Endothelial cell of umbilical vein (primary cell): ENCODE results near the gene SCFD1. TPM values are rescaled to one million over a fixed set of nuclear protein-coding genes. Genes with fewer than 3 reads are reported as not detected.

ENCODE experiments used
- BruUV-seq: library from RNA; stranded (reverse); fragments of 400-500 nt; replicated peaks from 2 replicates; lab custom pipeline; 2021; lab: Mats Ljungman, UMichigan
- CTCF ChIA-PET: fragments of 300-600, 350-600 bp; sonication (Branson Sonifier 250); formaldehyde crosslinking; loops from one replicate; lab custom pipeline; 2021; ENCODE audit warnings: antibody characterized with exemption, inconsistent platforms; lab: Charles Lee
- POLR2A ChIA-PET: fragments of 300-600, 350-600 bp; sonication (Branson Sonifier 250); formaldehyde crosslinking; loops from one replicate; lab custom pipeline; 2021; ENCODE audit warnings: antibody characterized with exemption, inconsistent platforms; lab: Charles Lee
- DNase-seq: peaks from one replicate; pipeline ENCODE4 v3.0.0-alpha.2; 2011; ENCODE audit warnings: low read depth, low spot score
- FAIRE-seq: peaks from 2 replicates; lab custom pipeline; 2011; peaks lifted over from hg19 to GRCh38; lab: Jason Lieb, UNC
- H2AFZ ChIP-seq: 2 replicates; pipeline ENCODE4 v1.6.0; 2012; ENCODE audit warnings: low read depth, low read length, control low read depth, inconsistent platforms
- H3K27ac ChIP-seq: 2 replicates; pipeline ENCODE4 v1.5.1; 2011; ENCODE audit warnings: low read depth, mild to moderate bottlenecking, control low read depth, low read length, moderate library complexity; ENCODE audit not compliant: insufficient read depth
- H3K27me3 ChIP-seq, 2 experiments: 2 replicates each; pipeline versions ENCODE4 v1.6.0 to v1.6.1; 2011; ENCODE audit warnings: low read length in 2 of 2, mixed read lengths in 1 of 2; ENCODE audit not compliant: control insufficient read depth in 2 of 2, insufficient read depth in 2 of 2
- H3K36me3 ChIP-seq, 2 experiments: 2 replicates in 1 of 2; 3 replicates in 1 of 2; pipeline ENCODE4 v1.5.1; 2011; ENCODE audit warnings: low read length in 2 of 2, mild to moderate bottlenecking in 1 of 2, moderate library complexity in 1 of 2; ENCODE audit not compliant: control insufficient read depth in 2 of 2, insufficient read depth in 2 of 2; ENCODE audit errors: extremely low read depth in 1 of 2
- H3K4me1 ChIP-seq: 3 replicates; pipeline ENCODE4 v1.5.1; 2011; ENCODE audit warnings: mild to moderate bottlenecking, low read length; ENCODE audit not compliant: control insufficient read depth, insufficient read depth; ENCODE audit errors: extremely low read depth
- H3K4me2 ChIP-seq: 2 replicates; pipeline ENCODE4 v1.6.1; 2011; ENCODE audit warnings: low read length, control low read depth, mixed read lengths; ENCODE audit not compliant: insufficient read depth
- H3K4me3 ChIP-seq, 3 experiments: fragments of 200-600 bp in 1 of 3; sonication (generic), shearing (Covaris generic) in 1 of 3; replicated peaks in 1 of 3; 2 replicates each; pipeline ENCODE4 v1.5.1; 2011 to 2016; ENCODE audit warnings: control low read depth in 3 of 3, low read length in 3 of 3, mild to moderate bottlenecking in 2 of 3, inconsistent platforms in 1 of 3, low read depth in 1 of 3, moderate library complexity in 1 of 3; ENCODE audit not compliant: insufficient read depth in 1 of 3
- H3K79me2 ChIP-seq: 2 replicates; pipeline ENCODE4 v1.6.0; 2012; ENCODE audit warnings: low read length, inconsistent platforms; ENCODE audit not compliant: control insufficient read depth, insufficient read depth
- H3K9ac ChIP-seq: replicated peaks from 2 replicates; pipeline ENCODE3; 2011; ENCODE audit warnings: low read length, control low read depth; ENCODE audit not compliant: insufficient read depth; ENCODE audit errors: extremely low read depth
- H3K9me1 ChIP-seq: replicated peaks from 3 replicates; pipeline ENCODE4 v1.6.0; 2011; ENCODE audit warnings: mild to moderate bottlenecking, low read length; ENCODE audit not compliant: control insufficient read depth, insufficient read depth; ENCODE audit errors: extremely low read depth
- H3K9me3 ChIP-seq: replicated peaks from 2 replicates; pipeline ENCODE4 v1.5.1; 2012; ENCODE audit warnings: low read length, inconsistent platforms; ENCODE audit not compliant: control insufficient read depth, insufficient read depth
- H4K20me1 ChIP-seq: replicated peaks from 2 replicates; pipeline ENCODE3; 2011; ENCODE audit warnings: mild to moderate bottlenecking, low read length; ENCODE audit not compliant: control insufficient read depth, insufficient read depth; ENCODE audit errors: extremely low read depth
- EZH2 ChIP-seq: IDR thresholded peaks from 2 replicates; pipeline ENCODE4 v1.6.1; 2012; ENCODE audit warnings: borderline replicate concordance, low read depth, mild to moderate bottlenecking, moderate library complexity, low read length, inconsistent platforms; ENCODE audit not compliant: severe bottlenecking
- FOS ChIP-seq: IDR thresholded peaks from 2 replicates; pipeline ENCODE4 v1.6.1; 2011; ENCODE audit warnings: mild to moderate bottlenecking, low read length, moderate library complexity, borderline replicate concordance; ENCODE audit not compliant: insufficient read depth
- GATA2 ChIP-seq: IDR thresholded peaks from 2 replicates; pipeline ENCODE4 v1.7.0; 2011; ENCODE audit warnings: low read depth, mild to moderate bottlenecking, moderate library complexity, mixed read lengths, low read length; ENCODE audit not compliant: insufficient read length, insufficient read depth
- JUN ChIP-seq: IDR thresholded peaks from 2 replicates; pipeline ENCODE4 v1.6.1; 2011; ENCODE audit warnings: borderline replicate concordance, low read depth; ENCODE audit not compliant: insufficient read length, insufficient read depth
- MAX ChIP-seq: IDR thresholded peaks from 2 replicates; pipeline ENCODE4 v1.6.1; 2011; ENCODE audit not compliant: insufficient read depth, insufficient read length
- MYC ChIP-seq: IDR thresholded peaks from one replicate; pipeline ENCODE4 v1.6.1; 2011; ENCODE audit warnings: mild to moderate bottlenecking, low read depth, low read length
- POLR2A ChIP-seq: IDR thresholded peaks from 2 replicates; pipeline ENCODE4 v1.6.1; 2012; ENCODE audit warnings: low read depth, mild to moderate bottlenecking, control low read depth, low read length
- POLR2AphosphoS5 ChIP-seq: IDR thresholded peaks from 2 replicates; pipeline ENCODE4 v1.6.1; 2012; ENCODE audit warnings: low read depth, mild to moderate bottlenecking, control low read depth, low read length, moderate library complexity; ENCODE audit not compliant: insufficient read depth
- dilution Hi-C: fragments of 300-500 bp; cut with MboI; formaldehyde crosslinking; loops from one replicate; pipeline ENCODE4 v1.15.0; 2019; ENCODE audit warnings: low sequenced_read_pairs; ENCODE audit not compliant: extremely low pct_ligation_motif_present
- intact Hi-C: fragments of 100-400 bp; cut with micrococcal nuclease; formaldehyde crosslinking; loops from one replicate; pipeline ENCODE4 v1.10.0; 2022
- polyA plus RNA-seq, 4 experiments: library from polyadenylated mRNA; depleted of rRNA in 3 of 4; stranded (reverse) in 3 of 4; unstranded in 1 of 4; fragments of >200 nt; gene quantifications; 2 replicates each; pipeline versions ENCODE4 v1.2.1 to v1.2.3, GENCODE V29; 2011 to 2012; ENCODE audit warnings: missing spikeins in 1 of 4
- total RNA-seq: library from RNA; stranded (reverse); gene quantifications from 2 replicates; pipeline ENCODE4 v1.2.3, GENCODE V29; 2021

The SCFD1 gene
- total and polyA plus RNA-seq, 2 donors (not counting 3 experiments of a cell fraction or from before 2014, with no cell fraction given), result 21.3 to 59.9 TPM

GRCh38 chr14:30771595-30771994, 149.5 kb downstream of the SCFD1 start:
- dilution Hi-C loops, result no loop called here
- CTCF ChIA-PET, result no interaction called here
- intact Hi-C loops, result no loop called here

GRCh38 chr14:30779210-30779609, 157.1 kb downstream of the SCFD1 start:
- Histone ChIP-seq H3K79me2 (no peaks in the 10 kb centered on the region), H3K9me1 (no peaks in the 10 kb centered on the region), H4K20me1 (no peaks in the 10 kb centered on the region), H3K9ac (no peak overlapping the region), H3K4me2 (no peak overlapping the region), H3K27me3 (peaks cover 8% of the 10 kb centered on the region in 2 experiments), H3K36me3 (no peaks in the 10 kb centered on the region), H2AFZ (no peak overlapping the region), H3K4me3 (no peak overlapping the region), H3K27ac (no peak overlapping the region), H3K4me1 (no peaks in the 10 kb centered on the region), H3K9me3 (no peaks in the 10 kb centered on the region)
- POLR2A ChIA-PET, result no interaction called here
- CTCF ChIA-PET, result no interaction called here
- TF ChIP-seq MAX, result no peak
- TF ChIP-seq POLR2AphosphoS5, result no peak
- TF ChIP-seq POLR2A, result no peak
- TF ChIP-seq JUN, result no peak
- TF ChIP-seq MYC, result no peak
- FAIRE-seq (no peak), DNase-seq (no peak)
- BruUV-seq, result no TSS peak
- intact Hi-C loops (no loop called here), dilution Hi-C loops (no loop called here)

More at GRCh38 chr14:30771595-30771994, 149.5 kb downstream of the SCFD1 start:
- Histone ChIP-seq H3K4me2 (no peak overlapping the region), H3K36me3 (no peaks in the 10 kb centered on the region), H3K4me3 (no peak overlapping the region), H3K79me2 (no peaks in the 10 kb centered on the region), H3K9me1 (no peaks in the 10 kb centered on the region), H3K9me3 (no peaks in the 10 kb centered on the region), H3K4me1 (no peaks in the 10 kb centered on the region), H4K20me1 (no peaks in the 10 kb centered on the region), H3K9ac (no peak overlapping the region), H3K27ac (no peak overlapping the region), H2AFZ (no peak overlapping the region), H3K27me3 (peaks cover 5 to 28% of the 10 kb centered on the region in 2 experiments)
- no TSS peak for BruUV-seq
- TF ChIP-seq MAX (no peak), POLR2AphosphoS5 (no peak), EZH2 (no peak), GATA2 (no peak), POLR2A (no peak), FOS (no peak)
- POLR2A ChIA-PET, result no interaction called here
- DNase-seq (no peak), FAIRE-seq (no peak)

Other genes starting within 250 kb of the SCFD1 start
- gene G2E3, start 63.2 kb upstream of the SCFD1 start, total RNA-seq, result 26.6 and 34.8 TPM in 2 replicates
- 3.2 and 4.2 TPM in 2 replicates for gene G2E3, start 63.2 kb upstream of the SCFD1 start, polyA plus RNA-seq